Activated CD4-positive, alpha-beta T cell treated with anti-CD3 and anti-CD28 coated beads, Interleukin-2, Interleukin-6, amounts not matched to agents 100 ng/mL and 50 ng/mL, durations not matched to agents 16 hours and 8 hours (primary cell): ENCODE results near the gene VANGL2.

Source experiments
- DNase-seq: peaks from one replicate; pipeline ENCODE4 v3.0.0-alpha.2; 2020

Gene VANGL2

DNA sequence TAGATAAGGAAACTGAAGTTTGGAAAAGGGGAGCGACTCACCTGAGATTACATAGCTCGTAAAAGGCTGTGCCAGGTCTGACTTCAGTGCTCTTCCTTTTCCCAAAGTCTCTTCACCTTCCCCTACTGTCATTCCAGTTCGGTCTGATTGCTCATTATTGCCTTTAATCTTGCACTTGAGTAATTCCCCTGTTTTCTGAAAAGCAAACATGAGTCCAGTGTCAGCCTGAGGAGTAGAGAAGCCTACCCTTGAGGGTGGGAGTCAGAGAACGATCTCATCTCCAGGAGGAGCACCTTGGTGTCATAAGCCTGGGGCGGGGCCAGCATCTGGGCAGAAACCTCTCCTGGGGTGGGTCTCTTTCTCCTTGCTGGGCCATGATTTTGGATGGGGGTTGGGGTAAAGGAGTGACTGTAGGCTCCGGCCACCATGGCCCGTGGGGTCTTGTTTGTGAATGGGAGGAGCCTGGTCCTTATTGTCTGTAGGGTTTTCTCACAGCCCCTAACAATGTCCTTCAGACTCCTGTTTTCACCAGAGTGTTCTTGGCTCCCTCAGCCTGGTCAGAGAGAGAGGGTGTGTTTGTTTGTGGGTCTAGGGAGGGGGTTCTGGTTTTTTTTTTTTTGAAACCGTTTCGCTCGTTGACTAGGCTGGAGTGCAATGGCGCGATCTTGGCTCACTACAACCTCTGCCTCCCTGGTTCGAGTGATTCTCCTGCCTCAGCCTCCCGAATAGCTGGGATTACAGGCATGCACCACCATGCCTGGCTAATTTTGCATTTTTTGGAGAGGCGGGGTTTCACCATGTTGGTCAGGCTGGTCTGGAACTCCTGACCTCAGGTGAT, 6.0 kb downstream of the VANGL2 start:
- no peak for DNase-seq

DNA sequence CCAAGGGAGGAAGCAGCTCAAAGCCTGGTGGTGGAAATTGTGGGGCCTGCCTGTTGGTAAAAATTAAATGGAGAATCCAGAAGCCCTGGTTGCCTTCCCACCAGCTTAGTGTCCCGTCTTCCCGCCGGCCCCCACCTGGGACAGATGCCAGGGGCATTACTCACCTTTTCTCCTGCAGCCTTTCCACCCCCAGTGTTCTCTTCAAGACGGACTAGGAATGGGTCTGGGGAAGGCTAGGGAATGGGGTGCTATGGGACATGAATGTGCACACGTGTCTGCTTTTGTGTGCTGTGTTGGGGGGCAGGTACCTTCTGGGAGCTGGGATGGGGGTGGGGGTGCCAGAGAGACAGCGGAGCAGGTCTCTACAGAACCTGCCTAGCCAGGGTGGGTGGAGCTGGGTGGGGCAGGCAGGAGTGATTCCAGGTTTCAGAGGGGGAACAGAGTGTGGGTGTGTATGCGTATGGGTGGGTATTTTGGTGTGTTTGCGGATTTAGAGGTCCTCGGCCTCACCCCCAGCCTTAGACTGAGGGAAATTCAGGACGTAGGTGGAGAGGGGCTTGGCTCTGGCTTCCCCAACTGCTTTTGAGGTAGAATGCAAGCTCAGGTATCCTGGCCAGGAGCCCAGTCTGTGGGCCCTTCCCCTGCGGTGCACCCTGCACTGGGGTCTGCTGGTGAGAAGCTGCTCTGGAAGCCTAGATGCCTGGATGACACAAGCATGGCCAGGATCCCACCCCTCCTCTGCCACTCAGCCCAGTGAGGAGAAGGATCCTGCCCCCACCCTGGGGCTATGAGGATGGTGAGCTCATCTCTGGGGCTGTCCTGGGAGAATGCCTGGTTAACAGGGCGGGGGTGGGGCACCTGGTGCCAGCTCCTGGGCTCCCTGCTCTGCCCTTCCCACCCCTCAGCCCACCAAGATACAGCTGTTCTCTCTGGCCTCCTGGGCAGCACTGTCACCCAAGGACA, 7.8 kb downstream of the VANGL2 start:
- no peak for DNase-seq

DNA sequence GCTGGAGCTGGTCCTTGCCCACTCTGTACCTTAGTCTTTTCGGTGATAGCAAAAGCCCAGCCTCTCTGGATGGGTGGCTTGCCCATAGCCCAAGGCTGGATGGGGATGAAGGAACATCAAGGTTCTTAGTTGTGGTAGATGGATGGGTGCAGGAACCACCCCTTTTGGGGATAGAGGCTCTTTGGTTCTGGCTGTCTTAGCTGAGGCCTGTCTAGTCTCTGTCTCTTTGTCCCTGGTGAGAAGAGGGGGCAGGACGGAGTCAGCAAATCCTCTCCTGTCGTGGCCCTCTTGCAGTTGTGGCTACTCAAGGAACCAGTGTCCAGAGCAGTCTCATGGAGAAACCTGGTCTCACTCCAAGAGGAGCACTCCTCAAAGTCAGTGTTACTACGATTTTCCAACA, 8.5 kb downstream of the VANGL2 start:
- DNase-seq: no peak

GRCh38 chr1:160409486-160409885, 9.1 kb downstream of the VANGL2 start:
- no peak for DNase-seq

GRCh38 chr1:160410406-160411005, 10.1 kb downstream of the VANGL2 start:
- DNase-seq: no peak

DNA sequence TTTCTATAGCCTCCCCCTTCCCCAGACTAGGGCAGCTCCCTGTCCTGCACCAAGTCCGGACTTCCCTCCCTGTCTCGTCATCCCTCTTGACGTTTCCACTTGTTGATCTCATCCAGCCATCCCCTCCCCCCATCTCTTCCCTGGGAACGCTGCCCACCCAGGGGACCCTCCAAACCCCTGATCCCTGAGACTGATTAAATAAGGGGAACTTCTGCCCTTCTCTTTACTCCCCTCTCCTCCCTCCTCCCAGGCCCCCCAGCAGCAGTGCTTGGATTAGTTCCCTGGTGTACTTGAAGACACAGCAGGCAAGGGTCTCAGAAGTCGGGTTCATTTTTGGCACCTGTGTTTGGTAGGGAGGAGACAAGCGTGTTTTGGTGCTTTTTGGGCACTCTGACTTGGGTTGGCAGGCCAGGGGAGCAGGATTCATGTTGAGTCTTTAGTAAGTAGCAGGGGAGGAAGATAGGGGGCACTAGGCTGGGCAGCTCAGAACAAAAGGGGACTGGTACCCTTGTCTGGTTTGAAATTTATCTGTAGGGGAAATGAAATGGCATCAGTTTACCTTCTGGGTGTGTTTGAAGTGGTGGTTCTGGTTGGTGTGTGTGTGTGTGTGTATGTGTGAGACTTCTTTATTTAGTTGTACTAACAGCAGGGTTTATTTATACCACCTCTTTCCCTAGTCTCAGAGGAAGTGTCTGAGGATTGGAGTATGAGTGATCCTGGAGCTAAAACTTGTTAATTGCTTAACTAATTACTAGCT, 11.1 kb downstream of the VANGL2 start:
- DNase-seq: no peak

GRCh38 chr1:160412028-160412362, 11.6 kb downstream of the VANGL2 start:
- no peak for DNase-seq

DNA sequence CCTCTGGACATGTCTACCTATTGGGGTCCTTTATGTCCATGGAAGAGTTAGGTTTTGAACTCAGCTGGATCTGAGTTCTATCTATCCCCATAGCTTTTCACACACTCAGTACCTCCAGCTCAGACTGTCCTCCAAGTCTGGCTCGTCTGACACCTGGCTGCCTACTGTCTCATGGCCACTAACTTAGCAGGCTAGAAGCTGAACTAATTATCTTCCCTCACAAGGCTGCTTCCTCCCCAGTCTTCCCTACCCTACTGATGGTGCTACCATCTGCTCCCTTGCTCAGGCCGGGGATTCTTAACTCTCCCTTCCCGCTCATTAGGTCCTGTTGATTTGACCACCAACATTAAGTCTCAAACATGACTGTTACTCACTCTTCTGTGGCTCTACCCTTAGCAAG, 13.4 kb downstream of the VANGL2 start:
- DNase-seq: no peak

DNA sequence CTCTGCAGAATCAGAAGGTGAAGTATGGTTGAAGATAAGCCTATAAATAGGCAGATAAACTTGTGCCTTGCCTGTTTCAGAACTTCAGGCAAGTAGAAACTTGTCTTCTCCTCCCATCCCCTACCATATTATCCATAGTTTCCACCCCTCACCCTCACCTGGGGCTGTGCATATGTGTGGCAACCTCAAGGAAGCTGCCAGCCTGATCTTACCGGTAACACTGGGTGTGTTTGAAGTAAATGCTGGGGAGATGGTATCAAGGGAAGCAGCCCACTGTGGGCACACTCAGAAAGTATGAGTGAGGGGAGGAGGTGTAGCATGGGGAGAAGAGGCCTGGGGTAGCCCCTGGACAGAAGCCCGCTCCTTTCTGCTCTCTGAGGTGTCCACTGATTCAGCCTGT, 14.5 kb downstream of the VANGL2 start:
- no peak for DNase-seq

DNA sequence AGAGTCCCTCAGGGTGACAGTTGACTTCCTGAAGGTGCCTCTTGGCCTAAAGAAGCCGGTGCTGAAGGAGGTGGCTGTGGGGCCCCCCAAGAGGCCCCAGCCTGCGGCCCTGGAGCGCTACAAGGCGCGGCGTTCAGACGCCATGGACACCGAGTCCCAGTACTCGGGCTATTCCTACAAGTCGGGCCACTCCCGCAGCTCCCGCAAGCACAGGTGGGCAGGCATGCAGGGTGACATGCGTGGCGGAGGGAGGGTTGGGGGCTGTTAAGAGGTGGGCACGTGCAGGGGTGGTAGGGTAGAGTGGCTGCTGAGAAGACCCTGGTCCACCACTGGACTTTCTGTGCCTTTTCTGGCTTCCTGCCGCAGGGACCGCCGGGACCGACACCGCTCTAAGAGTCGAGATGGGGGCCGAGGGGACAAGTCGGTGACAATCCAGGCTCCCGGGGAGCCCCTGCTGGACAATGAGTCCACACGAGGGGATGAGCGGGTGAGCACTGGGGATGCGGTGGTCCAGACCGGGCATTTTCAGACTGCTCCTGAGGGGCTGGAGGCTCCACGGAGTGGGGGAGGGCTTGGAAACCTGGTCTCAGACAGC, 15.4 kb downstream of the VANGL2 start:
- no peak for DNase-seq

DNA sequence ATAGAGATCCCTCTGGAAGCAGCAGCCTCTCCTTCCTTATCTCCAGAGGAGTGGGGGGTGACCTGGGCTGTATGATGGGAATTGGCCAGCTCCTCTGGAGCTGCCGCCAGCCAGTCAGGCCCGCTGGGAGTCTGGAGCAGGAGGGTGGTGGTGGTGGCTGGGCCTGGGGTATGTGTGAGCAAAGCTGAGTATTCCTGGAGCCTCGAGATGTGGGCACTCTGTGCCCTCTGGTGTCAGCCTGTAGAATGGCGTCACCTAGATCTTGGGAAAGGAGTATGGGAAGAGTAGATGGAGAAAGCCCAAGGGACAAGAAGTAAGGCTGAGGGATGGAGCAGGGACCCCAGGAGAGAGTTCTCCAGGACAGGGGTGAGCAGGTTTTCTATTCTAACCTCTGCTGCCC, 16.0 kb downstream of the VANGL2 start:
- DNase-seq: no peak

DNA sequence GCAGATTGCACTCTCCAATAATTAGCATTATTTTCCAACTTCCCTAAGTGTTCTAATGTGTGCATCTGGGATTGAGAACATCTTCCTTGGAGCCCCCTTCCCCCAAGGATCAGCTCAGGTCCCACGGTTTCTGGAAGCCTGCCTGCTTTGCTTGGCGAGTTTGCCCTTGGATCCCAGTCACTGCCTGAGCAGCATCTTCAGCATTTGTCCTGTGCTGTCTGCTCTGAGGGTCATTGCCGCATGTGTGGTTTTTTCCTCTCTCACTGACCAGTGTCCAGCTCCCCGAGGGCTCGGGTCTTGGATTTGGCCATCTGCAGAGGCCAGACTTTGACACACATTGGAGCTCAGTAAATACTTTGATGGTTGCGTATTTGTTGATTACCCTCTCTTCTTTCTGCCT, 18.1 kb downstream of the VANGL2 start:
- no peak for DNase-seq

DNA sequence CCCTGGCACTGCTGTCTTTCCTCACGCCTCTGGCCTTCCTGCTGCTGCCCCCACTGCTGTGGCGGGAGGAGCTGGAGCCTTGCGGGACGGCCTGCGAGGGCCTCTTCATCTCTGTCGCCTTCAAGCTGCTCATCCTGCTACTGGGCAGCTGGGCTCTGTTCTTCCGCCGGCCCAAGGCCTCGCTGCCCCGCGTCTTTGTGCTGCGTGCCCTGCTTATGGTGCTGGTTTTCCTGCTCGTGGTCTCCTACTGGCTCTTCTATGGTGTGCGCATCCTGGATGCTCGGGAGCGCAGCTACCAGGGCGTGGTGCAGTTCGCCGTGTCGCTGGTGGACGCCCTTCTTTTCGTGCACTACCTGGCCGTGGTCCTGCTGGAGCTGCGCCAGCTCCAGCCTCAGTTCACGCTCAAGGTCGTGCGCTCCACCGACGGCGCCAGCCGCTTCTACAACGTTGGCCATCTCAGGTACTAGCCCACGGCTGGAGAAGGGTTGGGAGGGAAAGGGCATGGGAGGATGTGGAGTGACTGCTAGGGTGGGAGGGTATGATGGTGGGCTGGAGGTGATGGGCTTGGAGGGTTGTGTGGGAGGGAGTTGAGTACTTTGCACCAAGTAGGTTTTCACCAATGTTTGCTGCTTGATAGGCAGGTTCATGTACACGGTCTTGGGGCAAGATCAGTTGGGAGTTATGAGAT, 18.9 kb downstream of the VANGL2 start:
- DNase-seq: no peak

DNA sequence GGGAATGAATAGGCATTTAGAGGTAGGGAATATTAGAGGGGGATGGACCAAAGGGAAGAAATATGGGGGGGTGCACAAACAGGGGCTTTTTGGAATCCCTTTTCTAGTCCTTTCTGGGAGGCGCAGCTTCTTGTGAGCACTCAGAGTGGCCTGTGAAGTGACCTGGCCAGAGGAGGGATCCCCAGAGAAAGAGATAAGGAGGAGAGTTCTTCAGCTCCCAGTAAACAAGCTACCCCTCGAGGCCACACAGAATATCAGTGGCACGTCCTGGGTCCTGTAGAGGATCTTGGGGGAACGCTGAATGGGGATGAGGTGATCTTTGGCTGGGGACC, 19.4 kb downstream of the VANGL2 start:
- DNase-seq: no peak

GRCh38 chr1:160420881-160421842, 20.8 kb downstream of the VANGL2 start:
- no peak for DNase-seq

- DNase-seq: no peak
Observed at GRCh38 chr1:160421881-160422280, 21.5 kb downstream of the VANGL2 start.

DNA sequence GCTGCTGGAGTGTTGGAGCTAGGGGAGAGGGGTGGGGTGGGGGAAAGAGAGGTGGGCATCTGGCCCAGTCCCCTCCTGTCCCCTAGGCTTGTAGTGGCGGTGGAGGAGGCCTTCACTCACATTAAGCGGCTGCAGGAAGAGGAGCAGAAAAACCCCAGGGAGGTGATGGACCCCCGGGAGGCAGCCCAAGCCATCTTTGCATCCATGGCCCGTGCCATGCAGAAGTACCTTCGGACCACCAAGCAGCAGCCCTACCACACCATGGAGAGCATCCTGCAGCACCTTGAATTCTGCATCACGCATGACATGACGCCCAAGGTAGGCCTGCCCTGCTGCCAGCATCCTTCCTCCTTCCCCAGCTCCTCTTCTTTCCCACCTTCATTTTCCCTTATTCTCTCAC, 23.6 kb downstream of the VANGL2 start:
- no peak for DNase-seq

GRCh38 chr1:160425847-160426246, 25.5 kb downstream of the VANGL2 start:
- no peak for DNase-seq

DNA sequence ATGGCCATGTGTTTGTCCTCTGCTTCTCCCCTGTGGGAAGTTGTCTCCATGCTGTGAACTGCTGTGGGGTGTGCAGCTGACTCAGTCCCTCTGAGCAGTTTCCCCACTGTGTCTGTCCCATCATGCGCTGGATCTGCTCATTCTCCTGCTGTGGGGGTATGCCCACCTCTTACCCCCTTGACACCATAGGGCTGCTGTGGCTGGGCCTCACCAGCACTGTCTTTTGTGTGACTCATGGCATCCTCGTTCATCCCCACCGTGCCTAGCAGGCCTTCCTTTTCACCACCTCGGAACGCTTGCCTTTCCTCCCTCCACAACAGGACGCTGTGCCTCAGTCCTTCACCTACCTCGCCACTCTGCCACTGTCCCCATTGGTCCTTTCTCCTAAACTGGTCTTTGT, 27.3 kb downstream of the VANGL2 start:
- no peak for DNase-seq

GRCh38 chr1:160428053-160428452, 27.7 kb downstream of the VANGL2 start:
- DNase-seq: no peak

DNA sequence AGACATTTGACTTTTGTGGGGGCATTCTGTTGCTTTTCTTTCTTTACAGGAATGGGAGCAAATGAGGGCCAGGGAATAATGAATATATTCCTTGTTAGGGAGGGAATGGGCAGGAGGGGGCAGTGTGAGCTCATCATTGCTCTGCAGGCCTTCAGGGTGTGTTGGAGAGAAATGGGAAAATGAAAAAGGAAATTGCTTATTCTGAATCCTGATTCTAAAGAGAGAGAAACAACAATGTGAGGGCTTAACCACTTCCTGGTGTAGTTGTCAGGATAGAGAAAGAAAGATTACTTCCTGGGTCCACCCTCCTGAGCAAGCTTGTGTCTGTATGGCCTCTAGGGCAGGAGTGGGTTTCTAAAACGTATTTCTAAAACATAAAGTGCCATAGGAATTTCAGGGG, 28.3 kb downstream of the VANGL2 start:
- peak; percentile 66 for DNase-seq
